Activated T-cell treated with anti-CD3 and anti-CD28 coated beads, Interleukin-2, amount 50 U/mL, for 48 hours (primary cell): ENCODE measurements around the gene FBXL5.

Experiments used
- DNase-seq, 2 experiments: peaks; one replicate each; pipeline ENCODE4 v3.0.0-alpha.2; 2020

FBXL5 gene

GRCh38 chr4:15557786-15558550, 97.2 kb downstream of the FBXL5 start:
- DNase-seq, result no peak

- DNase-seq, result no peak
Measured at GRCh38 chr4:15556511-15557092, 98.6 kb downstream of the FBXL5 start.
